Glutamatergic neuron (in vitro differentiated cells): ENCODE data around the gene RAD1. TPM values are rescaled to one million over a fixed set of nuclear protein-coding genes. Genes with fewer than 3 reads are reported as not detected.
A peak's percentile ranks its signal among the peaks of the same experiment; 100 is the strongest.

Experiments used
- DNase-seq: peaks from one replicate; pipeline ENCODE4 v3.0.0; 2022
- H3K27ac Mint-ChIP-seq: one replicate; pipeline ENCODE4 v1.8.0; 2020; ENCODE audit warnings: mild to moderate bottlenecking, mixed read lengths, inconsistent platforms; ENCODE audit not compliant: unreplicated experiment
- H3K27me3 Mint-ChIP-seq: one replicate; pipeline ENCODE4 v1.8.0; 2020; ENCODE audit warnings: mild to moderate bottlenecking, moderate library complexity, mixed read lengths, inconsistent platforms; ENCODE audit not compliant: unreplicated experiment
- H3K36me3 Mint-ChIP-seq: one replicate; pipeline ENCODE4 v1.8.0; 2020; ENCODE audit warnings: mild to moderate bottlenecking, mixed read lengths, inconsistent platforms; ENCODE audit not compliant: unreplicated experiment
- H3K4me1 Mint-ChIP-seq: one replicate; pipeline ENCODE4 v1.8.0; 2020; ENCODE audit warnings: mild to moderate bottlenecking, low read depth, mixed read lengths, inconsistent platforms; ENCODE audit not compliant: unreplicated experiment
- H3K4me3 Mint-ChIP-seq: one replicate; pipeline ENCODE4 v1.8.0; 2020; ENCODE audit warnings: mild to moderate bottlenecking, mixed read lengths, inconsistent platforms; ENCODE audit not compliant: unreplicated experiment
- H3K9me3 Mint-ChIP-seq: one replicate; pipeline ENCODE4 v1.8.0; 2020; ENCODE audit warnings: mild to moderate bottlenecking, moderate library complexity, mixed read lengths, inconsistent platforms; ENCODE audit not compliant: unreplicated experiment
- total RNA-seq: library from RNA; stranded (reverse); fragmentation: NEBNext Ultra II Directional; extraction: Animal tissue kit (Norgen Biotek cat#: 25700); gene quantifications from one replicate; pipeline ENCODE4 v1.2.1, GENCODE V29; 2021; ENCODE audit not compliant: unreplicated experiment
- TF ChIP-seq, protein P1 (sequence below): fragments of 200-600 bp; sonication (generic); IDR thresholded peaks from one replicate; pipeline ENCODE4 v1.5.0; 2021; ENCODE audit not compliant: partially characterized antibody, unreplicated experiment

RAD1 gene
- total RNA-seq, 1 donor from 2014 or later: 21.9 TPM

DNA sequence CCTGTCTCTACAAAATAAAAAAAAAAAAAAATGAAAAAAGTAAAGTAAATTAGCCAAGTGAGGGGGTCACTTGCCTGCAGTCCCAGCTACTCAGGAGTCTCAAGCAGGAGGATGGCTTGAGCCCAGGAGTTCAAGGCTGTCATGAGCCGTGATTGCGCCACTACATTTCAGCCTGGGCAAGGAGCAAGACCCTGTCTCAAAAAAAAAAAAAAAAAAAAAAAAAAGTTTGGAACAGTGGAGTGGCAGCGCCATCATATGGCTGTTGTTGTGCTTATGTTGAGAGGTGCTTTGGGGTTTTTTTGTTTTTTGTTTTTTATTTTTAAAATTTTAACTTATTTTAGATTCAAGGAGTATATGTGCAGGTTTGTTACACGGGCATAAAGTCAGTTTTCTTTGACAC, 3.8 kb upstream of the RAD1 start:
- H3K27ac Mint-ChIP-seq: no peak overlapping the region
- no peaks in the 10 kb centered on the region for H3K27me3 Mint-ChIP-seq
- H3K36me3 Mint-ChIP-seq: no peaks in the 10 kb centered on the region
- peaks cover 6% of the 10 kb centered on the region for H3K4me1 Mint-ChIP-seq
- H3K9me3 Mint-ChIP-seq: no peaks in the 10 kb centered on the region
- H3K4me3 Mint-ChIP-seq: no peak overlapping the region
- TF ChIP-seq, protein P1, sequence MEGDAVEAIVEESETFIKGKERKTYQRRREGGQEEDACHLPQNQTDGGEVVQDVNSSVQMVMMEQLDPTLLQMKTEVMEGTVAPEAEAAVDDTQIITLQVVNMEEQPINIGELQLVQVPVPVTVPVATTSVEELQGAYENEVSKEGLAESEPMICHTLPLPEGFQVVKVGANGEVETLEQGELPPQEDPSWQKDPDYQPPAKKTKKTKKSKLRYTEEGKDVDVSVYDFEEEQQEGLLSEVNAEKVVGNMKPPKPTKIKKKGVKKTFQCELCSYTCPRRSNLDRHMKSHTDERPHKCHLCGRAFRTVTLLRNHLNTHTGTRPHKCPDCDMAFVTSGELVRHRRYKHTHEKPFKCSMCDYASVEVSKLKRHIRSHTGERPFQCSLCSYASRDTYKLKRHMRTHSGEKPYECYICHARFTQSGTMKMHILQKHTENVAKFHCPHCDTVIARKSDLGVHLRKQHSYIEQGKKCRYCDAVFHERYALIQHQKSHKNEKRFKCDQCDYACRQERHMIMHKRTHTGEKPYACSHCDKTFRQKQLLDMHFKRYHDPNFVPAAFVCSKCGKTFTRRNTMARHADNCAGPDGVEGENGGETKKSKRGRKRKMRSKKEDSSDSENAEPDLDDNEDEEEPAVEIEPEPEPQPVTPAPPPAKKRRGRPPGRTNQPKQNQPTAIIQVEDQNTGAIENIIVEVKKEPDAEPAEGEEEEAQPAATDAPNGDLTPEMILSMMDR: no peak
- DNase-seq: no peak

DNA sequence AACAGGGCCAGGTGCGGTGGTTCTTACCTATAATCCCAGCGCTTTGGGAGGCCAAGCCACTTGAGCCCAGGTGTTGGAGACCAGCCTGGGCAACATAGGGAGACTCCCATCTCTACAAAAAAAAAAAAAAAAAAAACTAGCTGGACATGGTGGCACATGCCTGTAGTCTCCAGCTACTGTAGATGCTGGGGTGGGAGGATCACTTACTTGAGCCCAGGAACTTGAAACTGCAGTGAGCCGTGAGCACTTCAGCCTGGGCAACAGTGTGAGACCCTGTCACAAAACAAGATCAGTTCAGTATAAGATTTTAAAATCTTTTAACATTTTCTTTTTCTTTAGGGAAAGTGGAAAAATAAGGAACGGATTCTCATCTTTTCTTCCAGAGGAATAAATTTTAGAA, 2.7 kb upstream of the RAD1 start:
- Mint-ChIP-seq H3K27me3 (no peaks in the 10 kb centered on the region), H3K4me3 (no peak overlapping the region), H3K4me1 (peaks cover 9% of the 10 kb centered on the region), H3K36me3 (no peaks in the 10 kb centered on the region), H3K9me3 (no peaks in the 10 kb centered on the region), H3K27ac (no peak overlapping the region)
- DNase-seq: no peak
- TF ChIP-seq, protein P1: no peak

DNA sequence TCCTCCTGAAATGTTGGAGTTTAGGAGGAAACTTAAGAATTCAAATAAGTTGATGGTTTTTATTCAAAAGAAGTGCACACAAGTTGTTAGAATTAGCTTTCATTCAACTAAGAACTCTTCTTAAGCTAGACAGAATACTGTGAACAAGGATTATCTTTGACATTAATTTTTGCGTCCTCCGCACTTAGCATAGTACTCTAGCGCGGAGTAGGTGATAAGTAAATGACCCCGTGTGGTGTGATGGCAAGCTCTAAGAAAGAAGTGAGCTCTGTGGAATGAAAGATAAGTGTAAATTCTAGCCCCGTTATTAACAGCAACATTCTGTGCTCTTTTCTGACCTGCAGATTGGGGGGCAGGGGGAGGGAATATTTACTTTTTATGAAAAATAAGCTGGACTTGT, 1.2 kb upstream of the RAD1 start:
- no peak overlapping the region for H3K4me3 Mint-ChIP-seq
- no peak overlapping the region for H3K27ac Mint-ChIP-seq
- H3K9me3 Mint-ChIP-seq: no peaks in the 10 kb centered on the region
- H3K36me3 Mint-ChIP-seq: no peaks in the 10 kb centered on the region
- no peak for DNase-seq
- peaks cover 9% of the 10 kb centered on the region for H3K4me1 Mint-ChIP-seq
- no peaks in the 10 kb centered on the region for H3K27me3 Mint-ChIP-seq
- TF ChIP-seq, protein P1: no peak

DNA sequence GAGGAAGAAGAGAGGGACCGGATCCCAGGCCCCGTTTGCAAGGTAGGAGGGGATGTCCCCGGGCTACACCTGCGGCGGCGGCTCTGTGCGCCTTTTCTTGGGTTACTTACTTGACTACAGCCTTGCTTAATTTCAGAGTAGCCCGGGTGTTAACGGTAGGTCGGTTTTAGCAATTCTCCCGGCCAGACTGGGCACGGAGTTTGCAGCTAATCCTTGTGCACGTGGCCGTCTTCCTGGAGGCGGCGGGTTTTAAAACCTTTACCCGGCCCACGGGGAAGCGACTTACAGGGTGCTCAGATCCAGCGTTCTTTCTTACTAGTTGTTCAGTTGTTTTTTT, 520 bp upstream of the RAD1 start:
- no peak overlapping the region for H3K4me3 Mint-ChIP-seq
- H3K4me1 Mint-ChIP-seq: peaks cover 9% of the 10 kb centered on the region
- H3K27ac Mint-ChIP-seq: no peak overlapping the region
- no peaks in the 10 kb centered on the region for H3K36me3 Mint-ChIP-seq
- no peaks in the 10 kb centered on the region for H3K27me3 Mint-ChIP-seq
- TF ChIP-seq, protein P1: no peak
- H3K9me3 Mint-ChIP-seq: no peaks in the 10 kb centered on the region
- DNase-seq: no peak

DNA sequence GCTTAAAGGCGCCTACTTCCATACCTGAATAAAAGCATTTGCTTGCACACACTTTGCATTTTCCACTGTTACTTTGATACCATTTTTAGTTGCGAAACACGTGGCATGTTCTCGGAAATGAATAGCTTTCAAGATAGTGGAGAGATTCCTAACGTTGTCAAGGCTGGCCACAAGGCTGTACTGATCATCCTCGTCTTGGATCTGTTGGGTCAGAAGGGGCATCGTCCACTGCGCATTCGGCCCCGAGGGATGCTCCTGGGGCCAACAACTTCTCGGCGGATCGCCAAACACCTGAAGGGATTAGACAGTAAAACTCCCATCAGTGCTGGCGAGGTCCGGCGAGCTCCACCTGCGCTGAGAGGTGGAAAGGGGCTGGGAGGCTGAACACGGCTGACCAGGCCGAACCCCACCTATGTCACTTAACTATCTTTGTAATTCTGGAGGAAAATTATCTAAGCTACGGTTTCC, 599 bp downstream of the RAD1 start:
- H3K9me3 Mint-ChIP-seq: no peaks in the 10 kb centered on the region
- H3K27ac Mint-ChIP-seq: no peak overlapping the region
- H3K4me1 Mint-ChIP-seq: peaks cover 9% of the 10 kb centered on the region
- H3K36me3 Mint-ChIP-seq: no peaks in the 10 kb centered on the region
- H3K4me3 Mint-ChIP-seq: no peak overlapping the region
- no peaks in the 10 kb centered on the region for H3K27me3 Mint-ChIP-seq
- TF ChIP-seq, protein P1: no peak
- peak; percentile 24 for DNase-seq
